ENCODE data around the gene DACT3.

DACT3 gene

DNA sequence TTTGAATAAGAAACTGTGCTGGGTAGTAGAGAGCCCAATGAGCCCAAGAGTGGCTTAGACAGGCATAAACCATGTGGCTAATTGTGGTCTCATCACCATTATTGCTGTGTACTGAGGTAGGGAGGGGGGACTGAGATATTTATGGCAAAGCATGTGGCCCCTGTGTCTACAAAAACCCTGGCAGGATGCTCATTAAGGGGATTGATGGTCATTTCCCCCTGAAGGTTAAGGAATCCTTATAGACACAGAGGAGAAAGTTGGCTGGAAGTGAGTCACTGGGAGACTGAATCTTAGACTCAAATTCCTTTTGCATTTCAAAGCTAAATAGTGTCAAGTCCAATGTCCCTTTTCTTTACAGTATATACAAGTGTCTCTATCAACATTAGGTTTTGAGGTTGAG, 9.8 kb upstream of the DACT3 start:
- DNase-seq (ENCODE audit: extremely low spot score) = no peak
- CTCF ChIA-PET = interaction anchor here (2.2 kb wide), 1 partner anchor 9 kb away, joined by 9 read pairs; no protein-coding TSS in a partner anchor
- POLR2A ChIA-PET = no interaction called here
- TF ChIP-seq ELF4 (IDR thresholded peaks at IDR 0.05) (no peak), FOXM1 (IDR thresholded peaks at IDR 0.05; ENCODE audit: borderline replicate concordance) (no peak), NFRKB (IDR thresholded peaks at IDR 0.05) (no peak), SUZ12 (IDR thresholded peaks at IDR 0.05) (no peak), HDGF (IDR thresholded peaks at IDR 0.05; ENCODE audit: borderline replicate concordance) (no peak), ARNT (IDR thresholded peaks at IDR 0.05) (no peak), SP1 (IDR thresholded peaks at IDR 0.05) (no peak), FOXA1 (IDR thresholded peaks at IDR 0.05) (no peak), LEF1 (IDR thresholded peaks at IDR 0.05; ENCODE audit: borderline replicate concordance) (no peak), CTBP1 (IDR thresholded peaks at IDR 0.05; ENCODE audit: borderline replicate concordance) (no peak), L3MBTL2 (conservative IDR thresholded peaks at IDR 0.05) (no peak), FOXK2 (IDR thresholded peaks at IDR 0.05) (no peak), TARDBP (IDR thresholded peaks at IDR 0.05) (no peak), ZNF384 (IDR thresholded peaks at IDR 0.05) (no peak), BHLHE40 (IDR thresholded peaks at IDR 0.05; ENCODE audit: borderline replicate concordance) (no peak)
- TF ChIP-seq, protein P1, sequence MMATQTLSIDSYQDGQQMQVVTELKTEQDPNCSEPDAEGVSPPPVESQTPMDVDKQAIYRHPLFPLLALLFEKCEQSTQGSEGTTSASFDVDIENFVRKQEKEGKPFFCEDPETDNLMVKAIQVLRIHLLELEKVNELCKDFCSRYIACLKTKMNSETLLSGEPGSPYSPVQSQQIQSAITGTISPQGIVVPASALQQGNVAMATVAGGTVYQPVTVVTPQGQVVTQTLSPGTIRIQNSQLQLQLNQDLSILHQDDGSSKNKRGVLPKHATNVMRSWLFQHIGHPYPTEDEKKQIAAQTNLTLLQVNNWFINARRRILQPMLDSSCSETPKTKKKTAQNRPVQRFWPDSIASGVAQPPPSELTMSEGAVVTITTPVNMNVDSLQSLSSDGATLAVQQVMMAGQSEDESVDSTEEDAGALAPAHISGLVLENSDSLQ (IDR thresholded peaks at IDR 0.05) = no peak

GRCh38 chr19:46668662-46669061, 7.7 kb upstream of the DACT3 start:
- ChIA-PET POLR2A (interaction anchor here (0.6 kb wide), 1 partner anchor 1894 kb away, joined by 3 read pairs; no protein-coding TSS in a partner anchor), CTCF (no interaction called here)
- no peak for DNase-seq (ENCODE audit: extremely low spot score)
- no peak for TF ChIP-seq TARDBP (IDR thresholded peaks at IDR 0.05)

- CTCF ChIA-PET = no interaction called here
- no peak for DNase-seq (ENCODE audit: extremely low spot score)
- TF ChIP-seq, protein P1 (IDR thresholded peaks at IDR 0.05) = no peak
- TF ChIP-seq SP1 (IDR thresholded peaks at IDR 0.05) (no peak), FOXM1 (IDR thresholded peaks at IDR 0.05; ENCODE audit: borderline replicate concordance) (no peak), SUZ12 (IDR thresholded peaks at IDR 0.05) (no peak), TARDBP (IDR thresholded peaks at IDR 0.05) (no peak), FOXA1 (IDR thresholded peaks at IDR 0.05) (no peak), ARNT (IDR thresholded peaks at IDR 0.05) (no peak), HDGF (IDR thresholded peaks at IDR 0.05; ENCODE audit: borderline replicate concordance) (no peak), L3MBTL2 (conservative IDR thresholded peaks at IDR 0.05) (no peak), CTBP1 (IDR thresholded peaks at IDR 0.05; ENCODE audit: borderline replicate concordance) (no peak), NFRKB (IDR thresholded peaks at IDR 0.05) (no peak), ELF4 (IDR thresholded peaks at IDR 0.05) (no peak), LEF1 (IDR thresholded peaks at IDR 0.05; ENCODE audit: borderline replicate concordance) (no peak)
- POLR2A ChIA-PET = interaction anchor here (1.6 kb wide), 1 partner anchor 64 kb away, joined by 4 read pairs; the partner anchor contains the start of gene CALM3
Measured at GRCh38 chr19:46665072-46665471, 4.1 kb upstream of the DACT3 start.

DNA sequence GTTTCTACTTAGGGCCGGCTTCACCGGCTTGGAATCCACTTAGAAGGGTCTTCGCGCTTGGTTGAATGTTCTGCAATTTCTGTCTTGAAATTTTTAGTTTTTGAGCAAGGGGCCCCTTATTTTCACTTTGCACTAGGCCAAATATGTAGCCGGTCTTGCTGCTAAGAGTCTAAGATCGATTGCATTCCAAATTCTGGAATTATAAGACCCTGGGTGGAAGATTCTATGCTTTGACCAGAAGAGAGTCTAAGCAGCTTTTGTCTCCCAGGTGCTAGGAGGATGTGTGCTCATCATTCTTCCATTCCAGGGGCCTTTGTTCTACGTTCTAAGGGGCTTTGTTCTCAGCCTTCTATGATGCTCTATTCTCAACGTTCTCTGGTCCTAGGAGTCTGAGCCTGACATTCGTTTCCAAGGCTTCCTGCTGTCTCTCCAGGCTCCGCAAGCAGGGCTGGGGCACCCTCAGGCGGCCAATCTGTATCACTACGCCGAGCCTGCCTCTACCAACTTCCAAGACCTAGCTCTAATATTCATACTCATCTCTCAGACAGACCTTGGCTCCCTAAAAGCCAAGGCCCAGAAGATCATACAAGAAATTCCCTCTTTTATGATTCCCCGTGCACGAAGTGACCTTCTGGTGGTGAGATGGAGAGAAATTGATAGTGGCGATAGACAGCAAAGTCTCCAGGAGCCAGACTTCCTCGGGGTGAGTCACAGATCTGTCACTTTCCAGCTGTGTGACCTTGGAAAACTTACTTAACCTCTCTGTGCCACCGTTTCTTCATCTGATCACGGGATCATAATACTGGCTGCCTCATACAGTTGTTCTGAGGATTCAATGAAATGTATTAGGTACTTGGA, 982 bp upstream of the DACT3 start:
- peak; percentile 78 for DNase-seq (ENCODE audit: extremely low spot score)
- POLR2A ChIA-PET = interaction anchor here (0.6 to 1.5 kb wide), 7 partner anchors 16 to 62 kb away, joined by 3 to 6 read pairs (median 4); no protein-coding TSS in a partner anchor
- CTCF ChIA-PET = interaction anchor here (0.7 to 3.6 kb wide), 13 partner anchors 10 to 69 kb away, joined by 3 to 38 read pairs (median 4); no protein-coding TSS in a partner anchor
- TF ChIP-seq FOXK2 (IDR thresholded peaks at IDR 0.05) (no peak), SP1 (IDR thresholded peaks at IDR 0.05) (no peak), CTBP1 (IDR thresholded peaks at IDR 0.05; ENCODE audit: borderline replicate concordance) (no peak), NFRKB (IDR thresholded peaks at IDR 0.05) (no peak), LEF1 (IDR thresholded peaks at IDR 0.05; ENCODE audit: borderline replicate concordance) (no peak), L3MBTL2 (conservative IDR thresholded peaks at IDR 0.05) (no peak), HDGF (IDR thresholded peaks at IDR 0.05; ENCODE audit: borderline replicate concordance) (no peak), TARDBP (IDR thresholded peaks at IDR 0.05) (no peak), FOXM1 (IDR thresholded peaks at IDR 0.05; ENCODE audit: borderline replicate concordance) (no peak), FOXA1 (IDR thresholded peaks at IDR 0.05) (no peak), ZNF384 (IDR thresholded peaks at IDR 0.05) (no peak), ELF4 (IDR thresholded peaks at IDR 0.05) (no peak), ARNT (IDR thresholded peaks at IDR 0.05) (no peak), SUZ12 (IDR thresholded peaks at IDR 0.05) (no peak)
- TF ChIP-seq, protein P1 (IDR thresholded peaks at IDR 0.05) = no peak

DNA sequence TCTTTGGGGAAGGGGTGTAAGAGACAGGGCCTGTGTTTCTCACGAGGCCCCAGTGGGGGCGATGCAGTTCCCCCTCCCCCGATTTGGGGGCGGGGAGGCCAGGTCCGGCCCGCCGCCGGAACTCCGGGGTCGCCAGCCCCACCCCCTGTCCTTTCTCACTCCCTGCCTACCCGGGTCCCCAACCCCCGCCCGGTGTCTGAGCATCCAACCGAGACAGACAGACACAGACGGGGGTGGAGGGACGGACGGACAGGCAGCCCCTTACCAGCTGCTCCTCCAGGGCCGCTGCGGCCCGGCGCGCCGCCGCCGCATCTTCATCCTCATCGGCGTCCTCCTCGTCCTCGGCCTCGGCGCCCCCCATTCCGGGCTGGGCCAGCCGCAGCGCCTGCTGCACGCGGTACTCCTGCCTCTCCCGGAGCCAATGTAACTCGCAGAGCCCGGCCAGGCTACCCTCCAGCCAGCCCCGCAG, 397 bp downstream of the DACT3 start:
- ChIA-PET CTCF (interaction anchor here (0.7 to 3.6 kb wide), 4 partner anchors 37 to 49 kb away, joined by 3 to 38 read pairs (median 19); no protein-coding TSS in a partner anchor), POLR2A (interaction anchor here (1.0 kb wide), 1 partner anchor 32 kb away, joined by 4 read pairs; no protein-coding TSS in a partner anchor)
- DNase-seq (ENCODE audit: extremely low spot score) = no peak
- TF ChIP-seq L3MBTL2 (conservative IDR thresholded peaks at IDR 0.05) (peak; percentile 81), ZNF384 (IDR thresholded peaks at IDR 0.05) (no peak)

- TF ChIP-seq FOXM1 (IDR thresholded peaks at IDR 0.05; ENCODE audit: borderline replicate concordance) (no peak), ELF4 (IDR thresholded peaks at IDR 0.05) (no peak), HDGF (IDR thresholded peaks at IDR 0.05; ENCODE audit: borderline replicate concordance) (no peak), CTBP1 (IDR thresholded peaks at IDR 0.05; ENCODE audit: borderline replicate concordance) (no peak)
- peak; percentile 30 for DNase-seq (ENCODE audit: extremely low spot score)
- CTCF ChIA-PET = no interaction called here
- POLR2A ChIA-PET = no interaction called here
Measured at GRCh38 chr19:46660008-46660517, 919 bp downstream of the DACT3 start.

Measured in HEK293T (cell line).